PC-3 (cell line): ENCODE results near the gene MAP3K20.

Experiments used
- EZH2 ChIP-seq: fragments of 300-600 bp; sonication (generic); IDR thresholded peaks from one replicate; pipeline ENCODE4 v1.6.1; 2017; ENCODE audit warnings: antibody characterized with exemption, mild to moderate bottlenecking, low read length; ENCODE audit not compliant: unreplicated experiment
- TF ChIP-seq, protein P1 (sequence below): fragments of 300-600 bp; sonication (generic); conservative IDR thresholded peaks from 2 replicates; pipeline ENCODE4 v1.5.1; 2017; ENCODE audit warnings: antibody characterized with exemption, low read depth, mild to moderate bottlenecking, low read length

DNA sequence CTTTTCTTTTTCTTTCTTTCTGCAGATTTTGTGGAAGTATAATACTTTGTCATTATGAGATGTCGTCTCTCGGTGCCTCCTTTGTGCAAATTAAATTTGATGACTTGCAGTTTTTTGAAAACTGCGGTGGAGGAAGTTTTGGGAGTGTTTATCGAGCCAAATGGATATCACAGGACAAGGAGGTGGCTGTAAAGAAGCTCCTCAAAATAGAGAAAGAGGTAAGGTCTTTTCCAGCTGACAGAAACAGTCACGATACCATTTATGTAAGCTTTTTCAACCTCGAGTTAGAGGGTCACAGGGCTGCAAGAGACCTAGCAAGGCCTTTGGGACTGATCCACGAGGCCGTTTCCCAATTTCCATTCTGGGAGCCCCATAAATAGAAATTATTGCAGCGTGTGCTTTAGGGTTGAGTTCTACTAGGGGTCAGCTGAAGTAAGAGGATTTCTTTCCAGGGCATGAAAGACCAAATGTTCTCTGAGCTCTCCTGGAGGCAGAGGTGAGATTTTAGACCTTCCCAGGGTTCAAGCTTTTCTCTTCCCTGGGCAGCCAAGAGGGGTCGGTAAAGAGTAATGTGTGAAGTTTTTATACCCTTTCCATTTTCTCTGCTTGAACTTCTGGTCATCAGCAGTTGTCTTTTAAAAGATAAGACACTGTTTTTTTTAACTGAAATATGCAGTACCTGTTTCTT, 15.5 kb downstream of the MAP3K20 start:
- no peak for TF ChIP-seq EZH2
- TF ChIP-seq, protein P1, sequence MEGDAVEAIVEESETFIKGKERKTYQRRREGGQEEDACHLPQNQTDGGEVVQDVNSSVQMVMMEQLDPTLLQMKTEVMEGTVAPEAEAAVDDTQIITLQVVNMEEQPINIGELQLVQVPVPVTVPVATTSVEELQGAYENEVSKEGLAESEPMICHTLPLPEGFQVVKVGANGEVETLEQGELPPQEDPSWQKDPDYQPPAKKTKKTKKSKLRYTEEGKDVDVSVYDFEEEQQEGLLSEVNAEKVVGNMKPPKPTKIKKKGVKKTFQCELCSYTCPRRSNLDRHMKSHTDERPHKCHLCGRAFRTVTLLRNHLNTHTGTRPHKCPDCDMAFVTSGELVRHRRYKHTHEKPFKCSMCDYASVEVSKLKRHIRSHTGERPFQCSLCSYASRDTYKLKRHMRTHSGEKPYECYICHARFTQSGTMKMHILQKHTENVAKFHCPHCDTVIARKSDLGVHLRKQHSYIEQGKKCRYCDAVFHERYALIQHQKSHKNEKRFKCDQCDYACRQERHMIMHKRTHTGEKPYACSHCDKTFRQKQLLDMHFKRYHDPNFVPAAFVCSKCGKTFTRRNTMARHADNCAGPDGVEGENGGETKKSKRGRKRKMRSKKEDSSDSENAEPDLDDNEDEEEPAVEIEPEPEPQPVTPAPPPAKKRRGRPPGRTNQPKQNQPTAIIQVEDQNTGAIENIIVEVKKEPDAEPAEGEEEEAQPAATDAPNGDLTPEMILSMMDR: no peak; the same call in 1 of the 2 replicates
